Cardiac septum (tissue), 1 donor: Measurements from ENCODE around the gene DLGAP5. TPM values are rescaled to one million over a fixed set of nuclear protein-coding genes. Genes with fewer than 3 reads are reported as not detected.
A peak's percentile ranks its signal among the peaks of the same experiment; 100 is the strongest.

Experiments used
- DNase-seq: peaks from one replicate; pipeline ENCODE4 v3.0.0-alpha.2; 2020; ENCODE audit warnings: low spot score
- intact Hi-C: fragments of 100-400 bp; cut with DNase I; formaldehyde crosslinking; loops from one replicate; pipeline ENCODE4 v1.14.0; 2022
- total RNA-seq: library from RNA; stranded (reverse); fragmentation: NEBNext Ultra II Directional; extraction: Animal tissue kit (Norgen Biotek cat#: 25700); gene quantifications from one replicate; pipeline ENCODE4 v1.2.1, GENCODE V29; 2021
- donor health status: DM: no; HTN: no; CAD: no.

Gene DLGAP5
- total RNA-seq, 1 donor from 2014 or later = 0.08 TPM

GRCh38 chr14:55117803-55118441 lies 73.5 kb downstream of the DLGAP5 start:
- no peak for DNase-seq
- intact Hi-C loops = loop anchor here (1.0 to 2.0 kb wide), 2 partner anchors 10 to 15 kb away; no protein-coding TSS in a partner anchor

GRCh38 chr14:55116246-55117030 lies 74.9 kb downstream of the DLGAP5 start:
- intact Hi-C loops = no loop called here
- no peak for DNase-seq

DNA sequence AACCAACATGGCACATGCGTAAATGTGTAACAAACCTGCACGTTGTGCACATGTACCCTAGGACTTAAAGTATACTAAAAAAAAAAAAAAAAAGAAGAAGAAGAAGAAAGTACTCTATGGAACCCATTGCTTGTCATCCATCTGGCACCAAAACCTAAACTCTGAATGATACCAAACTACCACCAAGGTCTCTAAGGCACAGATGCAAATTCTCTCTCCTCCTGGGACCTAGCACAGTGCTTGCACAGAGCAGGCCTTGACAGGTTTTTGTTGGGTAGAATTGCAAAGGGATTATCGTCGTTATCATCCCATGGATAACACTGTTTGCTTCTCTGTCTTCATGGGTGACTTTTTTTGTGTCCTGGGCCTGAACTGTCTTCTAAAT lies 75.5 kb downstream of the DLGAP5 start:
- intact Hi-C loops = no loop called here
- no peak for DNase-seq

DNA sequence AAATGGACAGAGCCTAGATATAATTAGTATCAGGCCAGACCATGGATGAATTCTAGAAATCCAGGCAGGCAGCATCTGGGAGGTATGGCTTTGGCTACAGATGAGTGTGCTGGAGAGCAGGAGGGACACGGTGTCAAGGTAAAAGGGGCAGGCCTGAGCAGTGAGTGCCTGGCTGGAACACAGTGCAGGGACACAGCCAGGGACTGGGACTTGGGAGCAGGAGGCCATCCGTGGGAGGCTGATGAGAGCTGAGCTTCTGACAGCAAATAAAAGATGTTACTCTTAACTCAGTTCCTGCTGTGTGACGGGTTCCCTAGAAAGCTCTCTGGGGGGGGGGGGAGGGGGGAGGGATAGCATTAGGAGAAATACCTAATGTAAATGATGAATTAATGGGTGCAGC lies 75.9 kb downstream of the DLGAP5 start:
- no peak for DNase-seq
- intact Hi-C loops = no loop called here

DNA sequence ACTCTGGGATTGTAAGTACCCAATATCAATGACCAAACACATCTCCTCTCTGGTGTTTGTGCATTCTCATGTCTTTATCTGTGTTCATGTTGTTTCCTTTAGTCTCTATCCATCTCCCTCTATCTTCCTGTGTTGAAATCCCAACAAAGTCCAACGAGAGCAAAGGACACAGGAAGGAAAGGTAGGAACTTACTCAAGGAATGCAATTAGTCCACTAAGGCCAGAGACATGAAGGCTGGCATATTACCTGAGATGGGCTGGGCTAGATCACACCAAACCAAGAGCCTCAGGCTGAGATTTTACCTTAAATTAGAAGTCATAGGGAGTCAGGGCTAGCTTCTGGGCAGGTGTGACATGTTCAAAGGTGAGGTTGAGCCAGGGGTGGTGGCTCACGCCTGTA lies 76.7 kb downstream of the DLGAP5 start:
- intact Hi-C loops = no loop called here
- no peak for DNase-seq

- intact Hi-C loops = no loop called here
- no peak for DNase-seq
Measured at GRCh38 chr14:55111122-55111708, 80.2 kb downstream of the DLGAP5 start.

DNA sequence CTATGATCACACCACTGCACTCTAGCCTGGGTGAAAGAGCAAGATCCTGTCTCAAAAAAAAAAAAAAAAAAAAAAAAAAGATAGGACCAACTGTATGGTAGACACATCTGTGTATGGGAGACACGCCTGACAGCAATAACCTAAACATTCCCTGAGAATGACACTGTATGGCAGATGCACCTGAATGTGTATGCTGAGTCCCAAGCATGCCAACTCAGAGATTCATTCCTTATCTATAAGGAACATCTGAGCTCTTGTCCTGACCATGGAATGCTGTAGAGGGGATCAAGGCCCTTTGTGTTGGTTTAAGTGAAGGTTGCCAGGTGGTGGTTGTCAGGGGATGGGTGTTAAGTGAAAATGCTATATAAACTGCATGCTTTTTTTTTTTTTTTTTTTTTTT lies 81.5 kb downstream of the DLGAP5 start:
- intact Hi-C loops = no loop called here
- DNase-seq = no peak

DNA sequence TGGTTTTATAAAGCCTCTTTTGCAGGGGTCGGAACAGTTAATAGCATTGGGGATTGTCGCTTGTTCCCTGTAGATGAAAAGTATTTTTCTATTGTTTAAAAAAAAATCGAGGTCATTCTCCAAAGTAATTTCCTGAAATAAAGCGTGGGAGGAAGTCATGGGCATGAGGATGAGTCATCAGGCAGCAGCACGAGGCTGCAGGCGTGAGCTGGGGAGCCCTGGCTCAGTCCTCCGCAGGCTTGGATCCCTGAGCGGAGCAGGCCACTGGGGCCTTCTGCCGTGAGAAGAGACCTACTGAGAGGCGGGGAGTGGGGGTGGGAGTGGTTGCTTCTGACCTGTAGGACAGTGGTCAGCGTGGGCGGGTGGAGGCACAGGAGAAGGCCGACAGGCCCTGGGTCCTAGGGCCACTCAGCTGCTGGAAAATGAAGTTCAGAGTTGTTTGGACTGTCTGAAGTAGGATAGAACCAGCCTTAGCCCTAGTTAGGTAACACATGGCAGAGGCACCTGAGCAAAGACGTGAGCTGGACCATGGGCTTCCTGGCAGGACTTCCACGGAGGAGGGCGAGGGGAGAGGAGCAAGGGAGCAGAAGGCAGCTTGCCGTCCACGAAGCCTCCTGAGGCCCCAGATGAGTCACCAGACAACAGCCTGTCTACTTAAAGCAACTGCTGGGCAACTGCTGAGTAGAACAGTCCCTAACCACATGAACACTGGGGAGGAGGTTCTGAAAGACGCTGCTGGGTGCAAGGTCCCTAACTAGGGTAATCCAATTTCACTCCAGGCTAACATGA lies 83.4 kb downstream of the DLGAP5 start:
- intact Hi-C loops = loop anchor here (1.0 kb wide), 1 partner anchor 10 kb away; no protein-coding TSS in a partner anchor
- peak; percentile 92 for DNase-seq

DNA sequence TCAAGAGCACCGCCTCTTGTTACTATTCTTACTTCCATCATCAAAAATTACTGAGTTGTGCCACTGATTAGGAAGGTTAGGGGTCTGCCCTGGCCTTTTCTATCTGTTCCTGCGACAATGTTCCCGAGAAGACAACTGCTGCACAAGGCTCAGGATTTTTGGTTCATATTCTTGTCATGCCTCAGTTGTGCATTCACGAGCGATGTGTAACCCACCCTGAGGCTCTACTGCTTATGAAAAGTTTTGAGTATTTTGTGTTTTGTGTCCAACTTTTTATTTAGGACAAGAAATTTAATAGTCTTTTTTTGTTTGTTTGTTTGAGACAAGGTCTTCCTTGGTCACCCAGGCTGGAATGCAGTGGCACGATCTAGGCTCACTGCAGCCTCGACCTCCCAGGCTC lies 85.4 kb downstream of the DLGAP5 start:
- intact Hi-C loops = no loop called here
- no peak for DNase-seq

- DNase-seq = no peak
- intact Hi-C loops = loop anchor here (2.0 to 5.0 kb wide), 2 partner anchors 15 to 33 kb away; no protein-coding TSS in a partner anchor
Measured at GRCh38 chr14:55103971-55104954, 87.1 kb downstream of the DLGAP5 start.

DNA sequence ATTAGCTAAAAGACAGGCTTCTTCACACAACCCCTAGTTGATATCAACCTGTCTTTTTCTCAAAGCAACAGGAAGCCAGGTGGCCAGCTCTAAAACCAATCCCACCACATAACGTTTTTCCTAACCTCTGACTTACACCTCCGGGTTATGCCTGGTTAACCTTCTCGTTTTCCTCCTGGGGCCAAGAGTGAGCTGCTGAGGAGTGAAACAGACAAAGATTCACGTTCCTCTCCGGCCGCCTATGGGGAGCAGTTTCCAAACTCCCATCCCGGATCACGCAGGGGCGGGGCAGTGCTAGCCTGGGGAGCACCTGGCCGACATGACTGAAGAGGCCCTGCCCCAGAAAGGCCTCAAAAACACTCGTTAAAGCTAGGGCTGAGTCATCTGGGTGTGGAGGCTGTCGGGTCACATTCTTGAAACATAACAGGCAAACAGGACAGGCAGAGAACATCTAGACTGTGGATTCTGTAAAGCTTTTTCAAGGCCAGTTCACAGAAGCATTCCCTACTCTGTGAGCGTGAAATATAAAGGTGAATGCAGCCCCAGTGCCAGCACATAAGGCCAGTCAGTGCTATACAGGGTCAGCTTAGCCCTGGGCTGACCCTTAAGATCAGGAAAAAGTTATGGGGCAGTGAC lies 88.3 kb downstream of the DLGAP5 start:
- DNase-seq = peak; percentile 82
- intact Hi-C loops = loop anchor here (2.0 to 5.0 kb wide), 2 partner anchors 16 to 34 kb away; no protein-coding TSS in a partner anchor

DNA sequence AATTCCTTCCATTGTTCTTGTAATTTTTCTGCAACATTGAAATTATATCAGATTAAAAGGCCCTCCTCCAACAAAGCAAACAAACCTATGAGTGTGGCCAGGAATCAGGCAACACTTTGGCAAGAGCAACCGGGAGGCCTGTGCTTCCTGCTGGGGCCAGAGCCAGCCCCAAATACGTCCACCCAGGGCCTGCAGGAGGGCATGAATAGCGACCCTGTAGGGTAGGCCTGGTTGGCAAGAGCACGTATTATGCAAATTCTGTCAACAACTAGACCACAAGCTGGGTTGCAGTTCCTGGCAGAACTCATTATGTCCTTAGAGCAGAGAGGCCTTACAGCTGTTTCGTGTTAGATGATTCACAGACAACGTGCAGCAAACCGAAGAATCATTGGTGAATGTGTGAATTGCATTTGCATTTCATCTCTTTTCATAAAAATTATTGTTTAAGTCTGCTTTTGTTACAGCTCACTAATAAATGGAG lies 89.2 kb downstream of the DLGAP5 start:
- intact Hi-C loops = loop anchor here (2.0 to 5.0 kb wide), 2 partner anchors 17 to 35 kb away; no protein-coding TSS in a partner anchor
- no peak for DNase-seq

- intact Hi-C loops = loop anchor here (2.0 to 5.0 kb wide), 2 partner anchors 17 to 36 kb away; no protein-coding TSS in a partner anchor
- no peak for DNase-seq
Measured at GRCh38 chr14:55101698-55102097, 89.7 kb downstream of the DLGAP5 start.

DNA sequence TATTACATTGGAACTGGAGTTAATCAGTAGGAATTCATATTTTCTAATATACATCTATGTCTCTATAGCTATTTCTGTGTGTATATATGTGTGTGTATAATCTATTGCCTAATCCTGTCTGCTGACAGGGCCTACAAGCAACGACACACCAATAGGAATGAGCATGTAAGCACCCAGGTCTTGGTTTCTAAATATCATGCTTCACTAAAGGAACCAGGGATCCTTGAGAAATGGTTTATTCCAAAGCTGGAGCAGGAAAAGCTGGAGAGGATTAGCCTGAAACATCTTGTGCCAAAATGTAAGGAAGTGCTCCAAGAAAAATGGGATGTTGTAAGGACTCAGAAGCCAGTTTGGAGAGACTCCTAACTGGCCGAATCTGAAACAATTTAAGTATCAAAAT lies 91.6 kb downstream of the DLGAP5 start:
- DNase-seq = no peak
- intact Hi-C loops = loop anchor here (5.0 kb wide), 1 partner anchor 38 kb away; no protein-coding TSS in a partner anchor

DNA sequence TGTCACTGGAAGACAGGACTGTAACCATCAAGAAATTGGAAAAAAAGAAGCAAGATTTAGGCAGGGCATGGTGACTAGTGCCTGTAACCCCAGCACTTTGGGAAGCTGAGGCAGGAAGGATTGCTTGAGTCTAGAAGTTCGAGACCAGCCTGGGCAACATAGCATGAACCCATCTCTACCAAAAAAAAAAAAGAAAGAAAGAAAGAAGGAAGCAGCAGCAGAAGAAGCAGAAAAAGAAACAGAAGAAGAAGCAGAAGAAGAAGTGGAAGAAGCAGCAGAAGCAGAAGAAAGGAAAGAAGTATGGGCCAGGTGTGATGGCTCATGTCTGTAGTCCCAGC lies 92.9 kb downstream of the DLGAP5 start:
- no peak for DNase-seq
- intact Hi-C loops = no loop called here
